Activated CD4-positive, alpha-beta T cell treated with anti-CD3 and anti-CD28 coated beads for 48 hours (primary cell): ENCODE measurements around the gene CCL3.
A peak's percentile ranks its signal among the peaks of the same experiment; 100 is the strongest.
"Not testable (repeated sequence)": the region's sequence is repeated elsewhere in the genome, so short reads cannot be mapped to it uniquely, and the experiment has no call there.

Experiments
- DNase-seq: peaks from one replicate; pipeline ENCODE4 v3.0.0-alpha.2; 2020

Gene CCL3

GRCh38 chr17:36114971-36115648 is 25.2 kb upstream of the CCL3 start:
- DNase-seq = not testable (repeated sequence)

DNA sequence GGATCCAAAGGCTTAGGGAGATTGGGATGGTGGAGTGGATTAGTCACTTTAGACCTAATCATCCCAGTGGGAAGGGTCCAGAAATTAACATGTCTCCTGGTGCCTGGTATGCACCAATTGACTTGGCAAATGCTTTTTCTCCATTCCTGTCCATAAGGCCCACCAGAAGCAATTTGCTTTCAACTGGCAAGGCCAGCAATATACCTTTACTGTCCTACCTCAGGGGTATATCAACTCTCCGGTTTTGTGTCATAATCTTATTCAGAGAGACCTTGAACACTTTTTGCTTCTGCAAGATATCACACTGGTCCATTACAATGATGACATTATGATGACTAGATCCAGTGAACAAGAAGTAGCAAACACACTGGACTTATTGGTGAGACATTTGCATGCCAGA is 23.2 kb upstream of the CCL3 start:
- DNase-seq = not testable (repeated sequence)

DNA sequence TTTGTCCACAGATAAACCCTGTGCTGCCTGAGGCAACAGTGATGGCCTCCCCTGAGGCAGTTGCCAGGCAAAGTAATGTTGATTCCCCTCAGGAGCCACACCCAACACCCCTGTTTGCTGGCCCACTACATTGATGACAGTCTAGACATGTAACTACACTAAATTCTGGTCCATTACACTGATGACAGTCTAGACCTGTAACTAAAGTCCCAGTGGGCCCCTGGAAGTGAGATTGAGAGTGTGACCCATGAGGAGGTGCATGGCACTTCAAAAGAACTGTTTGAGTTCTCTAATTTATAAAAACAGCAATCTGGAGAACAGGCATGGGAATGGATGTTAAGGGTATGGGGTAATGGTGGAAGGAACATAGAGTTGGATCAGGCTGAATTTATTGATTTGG is 22.6 kb upstream of the CCL3 start:
- no peak for DNase-seq

DNA sequence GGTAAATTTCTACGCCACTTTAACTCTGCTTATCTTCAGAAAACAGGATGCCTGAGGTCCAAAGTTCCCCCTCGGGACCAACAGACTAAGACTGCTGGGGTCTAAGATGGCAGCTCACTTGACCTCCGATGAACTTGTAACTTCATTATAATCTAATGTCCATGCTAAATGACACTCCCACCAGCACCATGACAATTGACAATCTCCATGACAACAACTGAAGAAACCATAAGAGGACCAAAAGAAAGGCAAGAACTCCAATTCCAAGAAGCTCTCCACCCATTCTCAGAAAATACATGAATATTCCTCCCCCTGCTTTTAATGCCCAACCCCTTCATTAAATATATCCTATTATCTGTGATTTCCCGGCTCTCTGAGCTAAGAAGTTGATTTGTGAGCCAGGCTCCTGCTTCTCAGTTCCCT is 21.1 kb upstream of the CCL3 start:
- DNase-seq = no peak

GRCh38 chr17:36108265-36108664 is 18.3 kb upstream of the CCL3 start:
- DNase-seq = not testable (repeated sequence)

- DNase-seq = no peak
These were observed 17.7 kb upstream of the CCL3 start for GRCh38 chr17:36107660-36108059.

GRCh38 chr17:36106493-36106835 is 16.5 kb upstream of the CCL3 start:
- DNase-seq = no peak

- DNase-seq = no peak
These were observed 16.0 kb upstream of the CCL3 start for GRCh38 chr17:36105781-36106492.

- no peak for DNase-seq
These were observed 14.8 kb upstream of the CCL3 start for GRCh38 chr17:36104701-36105181.

DNA sequence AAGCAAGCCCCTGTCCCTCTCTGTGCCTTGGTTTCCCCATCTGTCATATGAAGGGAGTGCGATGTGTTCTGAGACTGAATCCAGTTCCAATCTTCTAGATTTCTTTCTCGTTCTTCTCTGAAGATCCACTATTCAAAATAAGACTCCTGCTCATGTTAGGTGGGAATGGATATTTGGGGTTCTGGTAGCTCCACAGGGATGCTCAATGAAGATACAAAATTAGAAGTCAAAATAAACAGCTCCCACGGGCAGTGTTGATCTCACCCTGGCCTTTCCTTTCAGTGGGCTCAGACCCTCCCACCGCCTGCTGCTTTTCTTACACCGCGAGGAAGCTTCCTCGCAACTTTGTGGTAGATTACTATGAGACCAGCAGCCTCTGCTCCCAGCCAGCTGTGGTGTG is 14.3 kb upstream of the CCL3 start:
- not testable (repeated sequence) for DNase-seq

GRCh38 chr17:36103401-36103975 is 13.5 kb upstream of the CCL3 start, which contains the start of gene CCL4:
Gene CCL4 (plus strand): TSS chr17:36103827. CDS start chr17:36103906, 79 bp downstream.
- DNase-seq = peak; percentile 37

DNA sequence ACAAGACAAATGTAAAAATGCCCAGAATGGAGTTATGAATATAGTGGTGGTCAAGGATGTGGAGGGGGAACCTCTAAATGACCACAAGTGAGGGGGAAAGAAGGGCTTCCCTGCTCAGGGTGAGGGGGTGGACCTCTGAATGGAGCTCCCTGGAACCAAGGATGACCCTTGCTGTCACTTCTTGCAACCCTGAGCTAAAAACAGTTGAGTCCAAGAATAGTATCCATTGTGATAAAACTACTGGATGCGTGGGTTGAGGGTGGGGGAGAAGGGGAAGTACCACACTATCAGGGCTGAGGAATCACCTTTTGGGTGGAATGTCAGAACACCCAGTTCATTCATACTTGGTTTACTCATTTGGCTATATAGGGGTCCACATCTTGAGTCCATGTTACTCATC is 9.1 kb upstream of the CCL3 start:
- not testable (repeated sequence) for DNase-seq

- DNase-seq = no peak
These were observed 6.0 kb upstream of the CCL3 start for GRCh38 chr17:36095992-36096391.

DNA sequence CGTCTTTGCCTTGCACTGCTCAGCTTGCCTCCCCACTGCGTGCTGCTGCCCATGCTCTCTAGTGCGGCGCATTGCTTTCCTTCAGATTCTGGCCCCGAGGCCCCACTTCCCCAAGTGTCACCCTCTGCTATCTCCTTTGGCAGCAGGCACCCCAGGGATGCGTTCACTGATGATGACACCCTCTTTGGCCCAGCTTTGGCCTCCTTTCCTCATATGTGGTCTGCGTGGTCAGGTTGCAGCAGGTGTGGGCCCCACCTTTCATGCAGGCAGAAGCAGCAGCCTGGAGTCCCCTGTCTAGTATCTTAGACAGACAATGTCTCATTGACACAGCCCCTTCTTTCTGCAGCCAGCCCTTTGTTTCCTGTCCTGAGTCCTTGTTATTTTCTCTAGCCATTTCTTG is 4.8 kb upstream of the CCL3 start:
- no peak for DNase-seq

GRCh38 chr17:36094232-36094631 is 4.3 kb upstream of the CCL3 start:
- no peak for DNase-seq

- DNase-seq = not testable (repeated sequence)
These were observed 2.8 kb upstream of the CCL3 start for GRCh38 chr17:36092715-36093114.

GRCh38 chr17:36092230-36092629 is 2.3 kb upstream of the CCL3 start:
- DNase-seq = peak; percentile 68

- no peak for DNase-seq
These were observed 541 bp downstream of the CCL3 start for GRCh38 chr17:36089339-36089865.

DNA sequence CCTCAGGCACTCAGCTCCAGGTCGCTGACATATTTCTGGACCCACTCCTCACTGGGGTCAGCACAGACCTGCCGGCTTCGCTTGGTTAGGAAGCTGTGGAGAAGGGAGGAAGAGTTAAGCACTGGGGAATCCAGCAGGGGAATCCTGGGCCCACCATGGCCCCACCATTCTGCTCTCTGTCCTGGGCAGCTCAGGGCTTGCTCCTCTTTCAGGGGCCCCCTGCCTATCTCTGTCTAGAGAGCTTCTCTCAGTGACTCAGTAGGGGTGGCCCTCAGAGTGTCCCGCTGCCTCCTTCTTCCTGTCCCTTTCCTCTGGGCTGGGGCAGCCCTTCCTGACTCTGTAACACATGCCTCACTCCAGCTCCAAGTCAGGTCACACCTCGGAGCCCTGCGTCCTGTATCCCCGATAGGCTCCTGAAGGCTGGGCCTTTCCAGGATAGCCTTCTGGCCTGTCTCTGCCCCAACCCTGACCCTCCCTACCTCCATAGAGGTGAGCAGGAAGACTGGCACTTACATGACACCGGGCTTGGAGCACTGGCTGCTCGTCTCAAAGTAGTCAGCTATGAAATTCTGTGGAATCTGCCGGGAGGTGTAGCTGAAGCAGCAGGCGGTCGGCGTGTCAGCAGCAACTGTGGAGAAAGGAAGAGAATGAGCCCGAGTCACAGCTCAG is 1.1 kb downstream of the CCL3 start:
- peak; percentile 11 for DNase-seq

GRCh38 chr17:36087897-36088572 is 1.9 kb downstream of the CCL3 start:
- DNase-seq = peak; percentile 21

DNA sequence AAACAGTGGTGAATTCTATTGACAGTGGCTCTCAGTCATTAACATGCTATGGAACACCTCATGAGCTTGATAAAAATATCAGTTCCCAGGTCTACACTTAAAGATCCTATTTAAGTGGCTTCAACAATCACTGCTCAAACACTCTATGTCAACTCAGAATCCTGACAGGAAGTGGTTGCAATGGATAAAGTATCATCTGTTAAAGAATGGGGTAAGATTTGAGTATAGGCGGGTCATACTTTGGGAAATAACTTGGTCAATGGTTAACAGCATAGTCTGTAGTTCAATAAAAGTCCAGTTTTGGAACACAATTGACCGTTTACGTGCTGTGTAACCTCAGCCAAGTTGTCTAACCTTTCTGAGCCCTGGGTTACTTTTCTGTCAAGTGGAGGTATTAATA is 2.5 kb downstream of the CCL3 start:
- DNase-seq = not testable (repeated sequence)

GRCh38 chr17:36086791-36087190 is 3.2 kb downstream of the CCL3 start:
- no peak for DNase-seq

GRCh38 chr17:36085765-36086164 is 4.2 kb downstream of the CCL3 start:
- no peak for DNase-seq
